Vagina (tissue), 2 donors: ENCODE data around the gene MED15. TPM values are rescaled to one million over a fixed set of nuclear protein-coding genes. Genes with fewer than 3 reads are reported as not detected.

Experiments used
- DNase-seq, 2 donors: peaks; one replicate each; pipeline ENCODE4 v3.0.0-alpha.2; 2017; ENCODE audit errors: extremely low spot score in 2 of 2
- H3K27ac ChIP-seq: fragments of 200-600 bp; sonication (generic); one replicate; pipeline ENCODE4 v1.5.1; 2019
- H3K27me3 ChIP-seq: fragments of 200-600 bp; sonication (generic); one replicate; pipeline ENCODE4 v1.5.1; 2019
- H3K36me3 ChIP-seq, 2 donors: fragments of 200-600 bp; sonication (generic); one replicate each; pipeline ENCODE4 v1.5.1; 2017 to 2019
- H3K4me1 ChIP-seq: fragments of 200-600 bp; sonication (generic); one replicate; pipeline ENCODE4 v1.5.1; 2019
- H3K4me3 ChIP-seq, 2 donors: fragments of 200-600 bp; sonication (generic); 1 replicate in 1 of 2; 2 replicates in 1 of 2; pipeline ENCODE4 v1.5.1; 2016 to 2019
- H3K9me3 ChIP-seq: fragments of 200-600 bp; sonication (generic); one replicate; pipeline ENCODE4 v1.5.1; 2019
- POLR2A ChIP-seq, 2 donors: fragments of 450-650 bp; IDR thresholded peaks; one replicate each; pipeline ENCODE4 v1.6.1; 2017; ENCODE audit warnings: antibody characterized with exemption in 2 of 2, mild to moderate bottlenecking in 2 of 2, moderate library complexity in 2 of 2
- POLR2AphosphoS5 ChIP-seq, 2 donors: sonication (generic); formaldehyde crosslinking; IDR thresholded peaks; one replicate each; pipeline ENCODE4 v1.9.0; 2017; ENCODE audit warnings: antibody characterized with exemption in 2 of 2, mild to moderate bottlenecking in 2 of 2, low read depth in 1 of 2; ENCODE audit not compliant: insufficient read depth in 1 of 2
- intact Hi-C: fragments of 100-400 bp; cut with DNase I; formaldehyde crosslinking; loops from one replicate; pipeline ENCODE4 v1.15.1; 2023
- total RNA-seq: library from RNA; depleted of rRNA; stranded (reverse); fragments of >200 nt; gene quantifications from one replicate; pipeline ENCODE4 v1.2.3, GENCODE V29; 2016
- TF ChIP-seq, protein P1 (sequence below), 3 experiments: fragments of 450-650 bp in 2 of 3; fragments of 200-600 bp in 1 of 3; sonication (generic) in 1 of 3; IDR thresholded peaks; one replicate each; pipeline ENCODE4 v1.5.1; 2017 to 2019; ENCODE audit warnings: antibody characterized with exemption in 3 of 3, mild to moderate bottlenecking in 2 of 3, moderate library complexity in 2 of 3

Gene MED15
- total RNA-seq, 1 donor from 2014 or later, result 72.2 TPM

DNA sequence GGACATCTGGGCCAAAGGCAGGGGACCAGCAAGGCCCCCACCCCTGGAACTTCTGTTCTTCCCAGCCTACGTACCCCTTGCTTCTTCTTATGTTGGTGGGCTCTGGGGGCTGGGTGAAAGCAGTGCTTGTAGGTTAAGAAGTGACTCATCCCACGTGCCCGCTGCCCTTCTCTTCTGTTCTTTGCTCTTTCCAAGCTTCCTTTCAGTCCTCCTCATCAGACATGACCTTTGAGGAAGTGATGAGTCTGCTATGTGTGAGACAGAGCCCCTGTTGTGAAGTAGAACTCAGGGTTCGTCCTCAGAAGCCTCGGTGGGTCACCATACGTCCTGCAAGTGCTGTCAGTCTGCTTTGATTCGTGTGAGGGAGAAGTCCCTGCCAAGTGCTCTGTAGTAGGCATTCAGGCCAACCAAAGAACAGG, 12.7 kb downstream of the MED15 start:
- no peak for DNase-seq
- intact Hi-C loops, result no loop called here
- H3K27ac ChIP-seq, result peak overlapping the region; percentile 59

DNA sequence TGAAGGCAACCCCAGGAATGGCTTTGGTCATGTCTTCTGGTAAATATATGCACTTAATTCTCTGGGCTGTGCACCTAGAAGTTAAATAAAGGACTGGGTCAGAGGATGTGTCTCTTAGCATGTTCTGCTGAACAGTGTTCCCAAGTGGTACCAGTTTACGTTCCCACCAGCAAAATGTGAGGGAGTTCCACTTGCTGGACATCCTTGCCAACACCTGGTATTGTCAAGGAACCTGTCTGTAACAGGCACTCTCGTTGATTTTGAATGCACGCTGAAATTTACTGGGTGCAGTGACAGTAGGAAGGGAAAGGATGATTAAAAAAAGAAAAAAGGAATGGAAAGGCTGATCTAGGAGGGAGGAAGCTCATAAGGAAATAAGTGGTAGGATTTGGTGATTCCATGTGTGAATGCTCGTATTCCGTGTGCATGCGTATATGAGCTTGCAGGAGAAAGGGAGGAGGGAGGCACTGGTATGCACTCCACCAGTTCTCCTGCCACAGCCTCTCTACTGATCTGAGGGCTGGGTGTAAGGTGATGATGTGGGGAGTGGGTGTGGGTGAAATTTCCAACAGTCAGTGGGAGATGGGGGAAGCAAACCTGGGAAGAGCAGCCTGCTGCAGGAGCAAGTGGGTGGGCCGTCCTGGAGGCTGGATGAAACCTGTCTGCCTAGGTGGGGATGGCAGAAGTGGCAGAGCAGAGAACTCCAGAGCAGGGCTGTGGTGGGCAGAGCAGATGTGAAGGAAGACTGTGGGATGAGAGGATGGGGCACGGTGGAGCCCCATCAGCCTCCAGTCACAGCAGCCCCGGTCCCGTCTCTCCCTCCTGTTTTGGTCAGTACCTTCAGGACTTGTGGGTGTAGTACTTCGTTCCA, 15.0 kb downstream of the MED15 start:
- no peak for DNase-seq
- Histone ChIP-seq H3K4me1 (peaks cover 74% of the 10 kb centered on the region), H3K27me3 (no peaks in the 10 kb centered on the region), H3K4me3 (no peak overlapping the region), H3K36me3 (peaks cover 0 to 21% of the 10 kb centered on the region in 2 donors), H3K9me3 (no peaks in the 10 kb centered on the region), H3K27ac (no peak overlapping the region)
- intact Hi-C loops, result no loop called here
- TF ChIP-seq, protein P1, sequence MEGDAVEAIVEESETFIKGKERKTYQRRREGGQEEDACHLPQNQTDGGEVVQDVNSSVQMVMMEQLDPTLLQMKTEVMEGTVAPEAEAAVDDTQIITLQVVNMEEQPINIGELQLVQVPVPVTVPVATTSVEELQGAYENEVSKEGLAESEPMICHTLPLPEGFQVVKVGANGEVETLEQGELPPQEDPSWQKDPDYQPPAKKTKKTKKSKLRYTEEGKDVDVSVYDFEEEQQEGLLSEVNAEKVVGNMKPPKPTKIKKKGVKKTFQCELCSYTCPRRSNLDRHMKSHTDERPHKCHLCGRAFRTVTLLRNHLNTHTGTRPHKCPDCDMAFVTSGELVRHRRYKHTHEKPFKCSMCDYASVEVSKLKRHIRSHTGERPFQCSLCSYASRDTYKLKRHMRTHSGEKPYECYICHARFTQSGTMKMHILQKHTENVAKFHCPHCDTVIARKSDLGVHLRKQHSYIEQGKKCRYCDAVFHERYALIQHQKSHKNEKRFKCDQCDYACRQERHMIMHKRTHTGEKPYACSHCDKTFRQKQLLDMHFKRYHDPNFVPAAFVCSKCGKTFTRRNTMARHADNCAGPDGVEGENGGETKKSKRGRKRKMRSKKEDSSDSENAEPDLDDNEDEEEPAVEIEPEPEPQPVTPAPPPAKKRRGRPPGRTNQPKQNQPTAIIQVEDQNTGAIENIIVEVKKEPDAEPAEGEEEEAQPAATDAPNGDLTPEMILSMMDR (IDR thresholded peaks at IDR 0.05), result no peak
- TF ChIP-seq POLR2AphosphoS5 (IDR thresholded peaks at IDR 0.05; ENCODE audit: insufficient read depth in 1 of 2, low read depth in 1 of 2), result no peak
- TF ChIP-seq POLR2A (IDR thresholded peaks at IDR 0.05), result no peak

More for the DNA sequence above, 12.7 kb downstream of the MED15 start:
- Histone ChIP-seq H3K4me1 (peaks cover 77% of the 10 kb centered on the region), H3K27me3 (no peaks in the 10 kb centered on the region), H3K9me3 (no peaks in the 10 kb centered on the region), H3K4me3 (no peak overlapping the region), H3K36me3 (peaks cover 0 to 21% of the 10 kb centered on the region in 2 donors)
- no peak for TF ChIP-seq POLR2A (IDR thresholded peaks at IDR 0.05)
- TF ChIP-seq, protein P1 (IDR thresholded peaks at IDR 0.05), result no peak
- no peak for TF ChIP-seq POLR2AphosphoS5 (IDR thresholded peaks at IDR 0.05; ENCODE audit: insufficient read depth in 1 of 2, low read depth in 1 of 2)

DNA sequence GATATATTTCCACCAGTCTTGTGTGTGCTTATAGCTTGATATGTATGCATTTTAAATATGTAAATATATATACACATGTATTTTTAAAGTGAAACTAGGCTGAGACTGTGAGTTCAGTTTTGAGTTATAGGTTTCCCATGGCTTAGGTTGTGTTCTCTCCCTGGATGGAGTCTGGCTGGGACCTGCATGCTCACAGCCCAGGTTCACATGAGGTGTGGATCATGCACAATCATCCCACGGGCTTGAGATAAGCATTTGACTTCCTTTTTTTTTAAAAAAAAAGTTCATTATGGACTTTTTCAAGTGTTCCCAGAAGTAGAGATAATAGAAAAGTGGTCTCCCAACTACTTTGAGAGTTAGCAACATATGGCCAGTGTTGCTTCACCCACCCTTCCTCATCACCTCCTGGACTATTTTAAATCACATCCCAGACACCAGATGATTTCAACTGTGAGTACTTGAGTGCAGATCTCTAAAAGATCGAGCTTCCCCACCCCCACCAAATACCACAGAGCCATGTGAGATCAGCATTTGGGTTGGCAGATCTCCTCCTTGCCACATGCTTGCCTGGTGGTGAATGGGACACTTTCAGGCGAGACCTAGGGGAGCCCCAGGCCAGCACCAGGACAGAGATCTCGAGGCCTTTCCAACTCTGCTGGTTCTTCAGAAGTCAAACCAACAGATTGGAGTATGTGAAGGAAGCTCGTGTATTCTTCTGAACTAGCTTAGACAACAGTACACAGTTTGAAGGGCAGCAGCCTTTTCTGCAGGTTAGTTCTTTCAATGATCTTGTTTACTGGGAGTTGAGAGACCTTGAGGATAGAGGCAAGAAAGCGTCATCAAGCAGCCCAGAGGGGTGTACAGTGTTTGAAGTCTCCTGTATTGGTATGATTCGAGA, 15.9 kb downstream of the MED15 start:
- TF ChIP-seq, protein P1 (IDR thresholded peaks at IDR 0.05), result no peak
- no peak for TF ChIP-seq POLR2AphosphoS5 (IDR thresholded peaks at IDR 0.05; ENCODE audit: insufficient read depth in 1 of 2, low read depth in 1 of 2)
- no peak for TF ChIP-seq POLR2A (IDR thresholded peaks at IDR 0.05)
- Histone ChIP-seq H3K27me3 (no peaks in the 10 kb centered on the region), H3K4me1 (peaks cover 64% of the 10 kb centered on the region), H3K9me3 (no peaks in the 10 kb centered on the region), H3K36me3 (peaks cover 0 to 24% of the 10 kb centered on the region in 2 donors), H3K4me3 (no peak overlapping the region), H3K27ac (no peak overlapping the region)
- DNase-seq, result no peak
- intact Hi-C loops, result no loop called here

DNA sequence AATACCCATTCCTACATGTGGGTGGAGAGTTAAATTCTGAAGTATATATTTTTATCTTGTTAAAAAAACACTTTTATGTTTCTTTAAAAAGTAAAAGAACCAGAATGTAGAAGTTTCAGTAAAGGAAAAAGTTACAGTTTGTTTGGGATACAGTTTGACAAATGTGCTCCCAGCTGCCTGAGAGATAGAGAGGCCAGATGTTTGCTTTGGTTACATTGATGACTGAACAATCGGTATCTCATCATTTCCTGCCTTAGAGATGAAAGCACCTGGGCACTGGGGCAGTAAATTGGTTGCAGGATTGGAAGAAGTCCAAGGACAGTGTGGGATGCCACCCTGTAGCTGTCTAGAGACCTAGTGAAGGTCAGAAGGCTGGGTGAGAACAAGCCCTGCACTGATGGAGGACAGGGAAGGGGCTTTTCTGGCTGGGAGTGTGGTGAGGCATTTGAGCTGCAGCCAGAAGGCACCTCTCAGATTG, 16.6 kb downstream of the MED15 start:
- H3K4me3 ChIP-seq, result no peak overlapping the region
- H3K4me1 ChIP-seq, result peaks cover 59% of the 10 kb centered on the region
- no peak overlapping the region for H3K27ac ChIP-seq

More for the DNA sequence above, 16.6 kb downstream of the MED15 start:
- DNase-seq, result no peak
- TF ChIP-seq, protein P1 (IDR thresholded peaks at IDR 0.05), result no peak
- Histone ChIP-seq H3K9me3 (no peaks in the 10 kb centered on the region), H3K27me3 (no peaks in the 10 kb centered on the region), H3K36me3 (peaks cover 0 to 21% of the 10 kb centered on the region in 2 donors)
- intact Hi-C loops, result no loop called here
